Stimulated activated CD8-positive, alpha-beta memory T cell treated with anti-CD3 and anti-CD28 coated beads, Interleukin-15, amount 100 ng/mL, for 48 hours (primary cell): Measurements from ENCODE around the gene CCM2.

Experiments
- DNase-seq, 2 donors: peaks; one replicate each; pipeline ENCODE4 v3.0.0-alpha.2; 2020; ENCODE audit warnings: low read depth in 2 of 2

Gene CCM2

DNA sequence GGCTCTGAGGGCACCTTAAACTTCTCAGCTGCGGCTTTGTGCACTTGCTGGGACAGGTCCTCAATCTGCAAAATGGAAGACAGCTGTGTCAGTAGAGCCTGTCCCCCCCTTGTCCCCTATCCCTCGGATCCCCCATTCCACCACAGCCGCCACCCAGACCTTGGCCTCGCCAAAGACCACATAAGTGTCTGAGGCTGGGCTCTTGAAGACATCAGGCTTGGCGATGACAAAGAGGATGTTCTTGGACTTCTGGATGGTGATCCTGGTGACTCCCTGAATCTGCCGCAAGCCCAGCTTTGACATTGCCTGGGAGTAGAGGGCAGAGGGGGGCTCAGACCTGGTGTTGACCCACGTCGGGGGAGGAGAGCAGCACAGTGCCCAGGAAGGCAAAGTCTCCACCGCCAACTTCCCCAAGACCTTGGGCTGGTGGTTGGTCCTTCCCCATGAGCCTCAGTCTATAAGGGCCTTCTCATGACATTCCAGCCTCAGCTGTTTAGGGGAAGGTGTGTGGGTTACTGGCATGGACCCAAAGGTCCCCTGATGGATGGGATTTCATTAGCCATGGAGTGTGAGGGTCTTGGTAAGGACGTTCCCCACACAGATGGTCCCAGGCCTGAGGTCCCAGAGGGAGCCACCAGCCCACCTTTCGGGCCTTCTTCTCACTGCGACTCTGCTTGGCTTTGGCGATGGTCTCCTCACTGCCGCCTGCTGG is 81.1 kb downstream of the CCM2 start:
- DNase-seq: no peak

DNA sequence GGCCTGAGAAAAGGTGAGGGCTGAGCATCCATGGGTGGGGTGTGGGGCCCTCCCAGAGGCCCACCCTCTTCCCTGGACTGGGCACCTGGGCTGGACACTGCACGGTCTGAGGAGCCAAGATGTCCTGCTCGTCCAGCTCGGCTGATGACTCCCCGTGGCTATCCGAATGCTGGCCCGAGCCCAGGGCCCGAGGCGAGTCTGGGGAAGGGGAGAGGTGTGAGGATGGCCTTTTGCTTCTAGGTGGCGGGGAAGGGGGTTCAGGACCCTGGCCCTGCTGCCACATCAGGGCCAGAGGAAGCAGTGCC is 81.6 kb downstream of the CCM2 start:
- no peak for DNase-seq

DNA sequence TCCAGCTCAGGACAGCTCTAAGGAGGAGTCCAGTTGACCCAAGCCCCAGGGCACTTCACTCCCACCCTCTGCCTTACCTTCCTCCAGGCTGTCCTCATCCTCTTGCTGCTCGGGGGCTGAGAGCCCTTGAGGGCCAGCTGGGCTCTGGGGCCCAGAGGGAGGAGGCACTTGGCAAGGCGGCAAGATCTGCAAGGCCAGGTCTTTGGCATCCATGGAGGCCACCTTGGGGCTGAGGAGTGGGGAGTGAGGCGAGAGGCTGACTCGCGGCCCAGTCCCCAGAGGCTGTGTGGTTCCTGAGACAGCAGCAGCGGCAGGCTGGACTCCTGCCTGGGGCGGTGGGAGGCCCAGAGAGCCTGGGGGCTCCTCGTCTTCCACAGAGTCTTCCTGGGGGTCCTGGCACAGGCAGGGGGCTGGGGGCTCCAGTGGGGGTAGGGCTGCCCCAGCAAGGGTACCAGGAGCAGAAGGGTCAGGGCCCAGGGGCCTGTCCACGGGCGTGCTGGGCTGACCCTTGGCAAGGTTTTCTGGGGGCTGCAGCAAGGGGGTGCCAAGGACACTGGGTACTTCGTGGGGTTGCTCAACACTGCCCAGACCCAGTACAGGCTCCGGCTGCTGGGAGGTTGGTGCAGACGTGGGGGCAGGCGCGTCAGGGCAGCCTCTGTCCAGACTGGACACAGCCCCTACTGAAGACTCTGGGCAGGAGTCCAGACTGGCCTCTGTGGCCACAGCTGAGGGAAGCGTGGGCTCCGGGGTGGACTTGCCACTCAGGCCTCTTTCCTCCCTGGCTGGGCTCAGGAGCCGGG is 82.2 kb downstream of the CCM2 start:
- DNase-seq: no peak

DNA sequence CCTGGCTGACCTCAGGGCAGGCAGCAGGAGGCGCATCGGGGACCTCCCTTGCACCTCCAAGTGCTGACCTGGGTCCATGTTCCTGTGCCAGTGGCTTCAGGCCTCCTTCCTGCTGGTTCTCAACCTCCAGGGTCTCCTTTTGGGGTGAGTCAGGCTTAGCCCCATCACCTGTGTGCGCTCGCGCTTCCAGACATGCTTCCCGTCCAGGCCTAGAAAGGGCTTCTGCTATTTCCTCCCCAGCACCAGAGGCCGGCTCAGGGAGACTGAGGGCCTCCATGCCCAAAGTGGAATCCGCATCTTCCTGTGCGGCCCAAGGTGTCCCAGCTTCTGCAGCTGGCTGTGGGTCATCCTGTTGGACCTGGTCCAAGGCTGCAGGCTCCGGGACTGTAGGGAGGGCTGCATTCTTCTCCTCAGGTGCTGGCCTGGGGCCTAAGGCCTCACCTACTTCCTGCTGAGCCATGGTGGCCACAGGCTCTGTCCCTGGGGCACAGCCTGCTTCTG is 82.9 kb downstream of the CCM2 start:
- no peak for DNase-seq

DNA sequence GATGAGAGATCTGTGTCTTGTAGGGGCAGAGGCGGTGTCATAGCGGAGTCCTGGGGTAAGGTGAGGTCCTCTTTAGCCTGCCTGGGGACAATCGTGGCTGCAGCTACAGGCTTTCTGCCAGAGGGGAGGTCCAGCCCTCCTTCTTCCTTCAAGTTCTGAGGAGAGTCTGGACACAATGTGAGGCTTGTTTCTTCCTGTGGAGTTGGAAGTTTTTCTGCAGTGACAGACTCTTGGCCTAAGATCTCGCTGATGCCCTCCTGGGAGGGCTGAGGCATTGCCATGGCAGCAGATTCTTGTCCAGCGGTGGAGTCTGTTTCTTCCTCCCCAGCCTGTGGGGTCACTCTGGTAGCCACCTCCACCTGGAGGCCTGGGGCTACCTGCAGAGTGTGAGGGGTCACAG is 84.3 kb downstream of the CCM2 start:
- no peak for DNase-seq

DNA sequence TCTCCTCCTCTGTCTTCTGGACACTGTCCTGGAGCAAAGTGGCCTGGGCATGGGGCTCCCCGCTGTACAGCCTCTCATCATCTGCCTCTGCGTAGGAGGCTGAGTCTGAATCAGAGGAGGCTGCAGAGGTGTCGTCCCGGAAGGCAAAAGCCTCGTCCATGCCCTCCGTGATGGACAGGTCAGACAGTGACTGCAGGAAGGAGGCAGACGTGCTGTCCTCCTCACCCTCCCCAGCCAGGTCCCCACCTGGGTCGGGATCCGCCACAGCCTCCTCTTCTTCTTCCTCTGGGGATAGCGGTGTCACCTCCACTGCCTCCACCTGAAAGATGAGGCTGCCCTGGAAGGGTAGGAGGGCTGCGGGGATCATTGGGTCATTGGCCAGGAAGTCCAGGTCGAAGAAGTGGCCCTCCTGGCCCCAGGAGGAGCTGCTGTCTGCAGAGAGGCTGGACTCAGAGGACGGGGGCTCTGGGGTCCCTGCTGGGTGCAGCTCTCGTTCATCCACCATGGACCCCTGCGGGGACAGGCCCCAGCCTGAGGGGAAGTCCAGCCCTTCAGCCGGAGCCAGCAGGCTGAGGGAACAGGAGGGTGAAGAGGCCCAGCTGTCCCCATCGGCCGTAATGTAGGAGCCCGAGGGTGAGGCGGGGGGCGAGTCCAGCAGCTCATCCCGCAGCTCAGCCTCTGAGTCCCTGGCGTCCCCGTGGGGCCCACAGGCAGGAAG is 85.1 kb downstream of the CCM2 start:
- no peak for DNase-seq

DNA sequence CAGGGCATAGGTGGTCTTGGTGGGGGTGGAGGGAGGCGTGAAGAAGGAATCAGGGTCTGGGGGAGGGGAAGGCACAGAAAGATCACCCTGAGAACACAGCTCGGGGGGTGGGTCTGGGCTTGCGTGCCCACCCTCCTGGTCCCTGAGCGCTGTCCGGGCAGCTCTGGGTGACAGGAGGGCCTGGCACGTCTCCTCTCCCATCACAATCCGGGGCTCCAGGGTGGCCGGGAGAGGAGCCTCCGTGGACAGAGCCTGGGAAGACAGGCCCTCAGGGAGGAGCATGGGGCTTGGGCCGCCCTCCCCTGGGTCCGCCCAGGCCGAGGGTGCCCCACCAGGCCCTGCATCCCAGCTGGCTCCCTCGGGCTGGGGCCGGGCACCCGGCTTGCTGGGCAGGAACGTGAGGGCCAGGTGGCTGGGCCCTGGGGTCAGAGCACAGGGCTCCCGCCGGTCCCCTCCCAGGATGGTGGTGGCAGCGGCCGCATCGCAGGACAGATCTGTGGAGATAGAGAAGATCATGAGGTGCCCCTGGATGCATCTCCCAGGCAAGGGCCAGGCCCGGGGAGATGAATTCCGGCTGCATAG is 85.7 kb downstream of the CCM2 start:
- DNase-seq: no peak

DNA sequence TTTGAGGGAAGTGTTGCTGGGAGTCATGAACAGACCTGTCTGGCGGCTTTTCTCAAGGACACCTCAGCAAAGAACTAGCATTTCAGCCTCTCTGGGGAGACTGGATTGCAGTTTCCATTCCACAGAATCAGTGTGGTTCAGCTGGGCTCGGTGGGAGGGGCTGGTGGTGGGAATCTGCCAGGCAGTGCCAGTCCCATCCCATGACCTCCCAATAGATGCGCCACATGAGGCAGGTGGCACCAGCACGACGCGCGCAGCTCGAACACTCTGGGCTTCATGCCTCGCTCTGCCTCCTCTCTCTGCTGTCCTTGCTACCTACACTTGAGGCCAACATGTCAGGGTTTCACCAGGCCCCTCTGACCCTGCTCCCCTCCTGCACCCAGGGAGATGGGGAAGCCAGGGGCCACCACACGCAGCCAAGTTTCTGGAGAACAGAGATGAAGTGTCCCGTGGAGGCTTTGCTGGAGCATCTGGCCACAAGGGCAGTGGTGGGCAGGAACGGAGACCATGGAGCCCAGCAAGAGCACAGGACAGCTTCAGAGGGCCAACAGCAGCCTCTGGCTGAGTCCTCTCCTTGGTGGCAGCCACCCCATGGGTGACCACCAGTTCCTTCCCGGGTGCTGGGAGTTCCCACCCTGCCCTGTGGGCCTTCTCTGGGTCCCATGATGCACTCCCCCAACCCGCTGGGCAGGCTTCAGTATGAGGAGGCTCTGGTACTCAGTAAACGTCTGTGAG is 86.5 kb downstream of the CCM2 start:
- DNase-seq: no peak

DNA sequence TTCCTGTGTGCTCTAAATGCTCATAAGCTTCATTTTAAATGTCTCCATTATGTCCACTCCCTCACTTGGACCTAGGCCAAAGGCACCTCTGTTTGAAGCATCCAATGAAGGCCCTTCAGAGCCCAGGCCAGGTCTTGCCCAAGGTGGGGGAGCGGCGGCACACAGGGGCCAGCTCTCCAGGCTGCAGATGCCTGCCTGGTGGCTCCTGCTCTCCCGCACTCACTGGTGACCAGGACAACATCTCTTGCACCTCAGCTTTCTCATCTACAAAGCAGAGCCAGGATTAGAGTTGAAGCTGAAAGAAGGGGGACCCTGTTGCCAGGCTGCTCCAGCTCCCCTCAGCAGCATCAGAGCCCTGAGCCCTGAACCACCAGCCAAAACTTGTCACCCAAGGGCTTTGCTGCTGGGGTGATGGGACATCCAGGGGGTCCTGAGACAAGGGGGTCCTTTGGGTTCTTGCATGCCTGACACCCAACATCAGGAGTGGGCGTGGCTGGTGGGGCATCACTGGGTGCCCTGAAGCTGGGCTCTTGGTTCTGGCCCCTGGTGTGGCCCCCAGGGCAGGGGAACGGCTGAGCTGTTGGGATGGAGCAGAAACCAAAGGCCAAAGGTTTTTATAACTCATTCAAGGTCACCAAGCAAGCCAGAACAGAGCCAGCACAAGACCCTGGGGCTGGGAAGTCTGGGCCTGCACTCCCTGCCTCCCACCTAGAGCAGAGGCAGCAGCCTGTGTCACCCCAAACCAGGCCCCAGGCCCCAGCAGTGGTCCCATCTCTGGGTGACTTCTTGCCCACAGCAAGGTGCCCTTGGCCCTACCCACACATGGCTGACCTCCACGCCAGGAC is 87.5 kb downstream of the CCM2 start:
- DNase-seq: no peak

DNA sequence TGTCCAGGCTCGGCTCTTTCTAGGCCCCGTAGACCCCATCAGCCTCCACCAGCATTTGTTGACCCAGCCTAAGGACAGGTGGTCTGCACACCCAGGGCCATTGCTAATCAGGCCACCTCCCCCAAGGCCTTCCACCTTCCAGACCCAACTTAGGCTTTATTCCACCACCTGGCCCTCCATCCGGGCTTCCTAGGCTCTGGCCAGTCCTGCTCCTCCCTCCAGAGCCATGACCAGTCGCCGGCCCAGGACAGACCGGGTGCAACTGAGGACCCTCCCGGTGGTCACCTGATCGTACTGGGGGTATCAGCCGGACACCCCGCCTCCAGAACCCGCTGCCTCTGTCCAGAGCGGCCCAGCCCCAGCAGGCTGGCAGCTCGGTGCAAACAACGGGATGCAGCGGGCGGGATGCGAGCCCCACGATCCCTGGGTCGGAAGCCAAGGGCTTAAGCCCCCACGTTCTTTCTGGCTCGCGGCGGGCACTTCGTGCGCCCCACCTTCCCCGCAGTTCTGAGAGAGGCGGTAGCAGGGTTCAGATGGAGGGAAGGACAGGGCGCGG is 88.2 kb downstream of the CCM2 start:
- no peak for DNase-seq

DNA sequence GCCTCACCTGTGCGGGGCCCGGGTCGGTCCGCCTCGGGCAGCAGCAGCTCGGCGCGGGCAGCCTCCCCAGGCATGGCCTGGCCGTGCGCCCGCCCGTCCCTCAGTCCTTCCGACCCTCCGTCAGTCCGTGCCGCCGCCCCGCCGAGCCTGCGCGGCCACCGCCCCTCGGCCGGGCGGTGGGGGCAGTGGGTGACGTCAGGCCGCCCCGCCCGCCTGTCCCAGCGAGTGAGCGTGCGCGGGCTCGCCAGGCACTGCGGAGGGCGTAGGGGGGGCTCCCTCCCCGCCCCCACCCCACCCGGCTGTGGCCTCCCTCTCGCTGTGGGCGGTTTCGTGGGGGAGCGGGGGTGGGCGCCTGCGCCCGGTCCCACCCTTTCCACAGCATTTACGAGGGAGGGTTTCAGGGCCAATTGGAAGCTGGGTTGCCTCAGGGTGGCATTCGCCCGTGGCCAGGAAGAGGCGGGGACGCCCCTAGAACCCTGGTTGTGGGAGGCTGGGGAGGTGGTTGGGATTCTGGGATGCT is 88.9 kb downstream of the CCM2 start, which contains the start of gene NACAD:
TSS of gene NACAD (minus strand) at position 149 of the 520 bp plus-strand sequence. CDS start at position 74, 75 bp downstream.
- DNase-seq: no peak

DNA sequence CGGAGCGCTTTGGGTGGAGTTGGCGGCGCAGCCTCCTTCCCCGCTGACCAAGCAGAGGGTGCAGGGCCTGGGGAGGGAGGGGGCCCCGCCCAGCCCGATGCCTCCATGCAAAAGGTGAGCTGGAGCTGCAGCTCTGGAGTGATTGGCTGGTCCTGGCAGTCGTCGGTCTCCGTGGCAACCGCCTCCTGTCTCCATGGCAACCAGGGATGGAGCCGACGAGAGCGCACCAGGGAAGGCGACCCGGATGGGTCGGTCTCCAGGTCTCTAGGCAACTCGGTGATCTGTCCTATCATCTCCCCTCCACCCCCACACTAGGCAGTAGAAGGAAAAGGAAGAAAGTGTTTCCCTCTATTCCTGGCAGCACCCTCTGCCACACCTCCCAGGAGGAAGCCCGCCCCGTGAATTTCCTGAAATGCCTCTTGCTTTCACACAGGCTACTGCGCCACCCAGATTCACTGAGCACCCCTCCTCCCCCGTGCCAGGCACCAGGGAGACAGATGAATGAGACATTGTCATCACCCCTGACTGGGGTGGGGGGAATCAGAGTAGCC is 89.4 kb downstream of the CCM2 start:
- peak; percentile 60 to 68 for DNase-seq

DNA sequence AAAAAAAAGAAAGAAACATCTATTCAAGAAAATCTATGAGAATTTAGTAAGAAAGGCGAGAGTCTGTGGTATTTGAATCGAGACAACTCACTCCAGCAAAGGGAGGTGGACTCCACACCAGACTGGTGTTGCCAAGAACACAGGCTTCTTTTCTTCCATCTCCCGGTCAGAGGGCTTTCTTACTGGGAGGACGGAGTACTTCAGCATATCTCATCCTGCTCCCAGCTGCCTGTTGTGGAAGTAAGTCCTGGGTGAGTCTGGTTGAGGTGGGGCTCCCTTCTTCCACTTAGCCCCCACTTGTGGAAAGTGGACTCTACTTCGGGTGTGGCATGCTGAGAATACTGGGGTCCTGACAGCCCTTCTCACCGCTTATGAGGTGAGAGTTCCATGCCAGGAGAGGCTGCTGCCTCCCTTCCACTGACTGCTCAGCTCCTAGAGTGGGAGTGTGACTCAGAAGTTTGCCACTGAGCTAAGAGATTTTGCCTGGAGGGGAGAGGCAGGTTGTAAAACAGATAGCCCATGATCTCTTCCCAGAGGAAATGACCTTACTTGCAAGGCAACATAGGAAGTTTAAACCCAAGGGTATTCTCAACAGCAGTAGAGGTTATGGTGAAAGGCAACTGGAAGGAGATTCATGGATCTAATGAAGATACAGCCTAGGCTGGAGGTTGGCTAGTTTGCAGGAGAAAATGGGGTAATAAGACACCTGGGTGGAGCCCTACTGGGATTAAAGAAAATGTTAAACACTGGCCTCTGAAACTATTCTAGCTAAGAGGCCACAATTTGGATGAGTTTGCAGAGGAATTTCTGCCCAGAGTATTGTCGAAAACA is 92.3 kb downstream of the CCM2 start:
- DNase-seq: no peak

DNA sequence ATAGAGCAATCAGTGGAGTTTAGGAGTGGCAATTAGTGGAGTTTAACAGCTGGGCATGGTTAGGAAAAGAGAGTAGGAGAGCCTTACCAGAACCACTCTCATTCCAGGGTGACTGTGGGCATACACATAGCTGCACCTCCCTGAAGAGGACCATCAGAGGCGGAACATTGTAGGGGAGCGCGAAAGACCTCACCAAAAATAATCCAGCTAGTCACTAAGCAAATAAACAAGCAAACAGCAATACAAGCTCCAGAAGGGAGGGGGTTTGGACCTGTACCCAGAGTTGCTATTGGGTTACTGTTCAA is 92.9 kb downstream of the CCM2 start:
- no peak for DNase-seq

DNA sequence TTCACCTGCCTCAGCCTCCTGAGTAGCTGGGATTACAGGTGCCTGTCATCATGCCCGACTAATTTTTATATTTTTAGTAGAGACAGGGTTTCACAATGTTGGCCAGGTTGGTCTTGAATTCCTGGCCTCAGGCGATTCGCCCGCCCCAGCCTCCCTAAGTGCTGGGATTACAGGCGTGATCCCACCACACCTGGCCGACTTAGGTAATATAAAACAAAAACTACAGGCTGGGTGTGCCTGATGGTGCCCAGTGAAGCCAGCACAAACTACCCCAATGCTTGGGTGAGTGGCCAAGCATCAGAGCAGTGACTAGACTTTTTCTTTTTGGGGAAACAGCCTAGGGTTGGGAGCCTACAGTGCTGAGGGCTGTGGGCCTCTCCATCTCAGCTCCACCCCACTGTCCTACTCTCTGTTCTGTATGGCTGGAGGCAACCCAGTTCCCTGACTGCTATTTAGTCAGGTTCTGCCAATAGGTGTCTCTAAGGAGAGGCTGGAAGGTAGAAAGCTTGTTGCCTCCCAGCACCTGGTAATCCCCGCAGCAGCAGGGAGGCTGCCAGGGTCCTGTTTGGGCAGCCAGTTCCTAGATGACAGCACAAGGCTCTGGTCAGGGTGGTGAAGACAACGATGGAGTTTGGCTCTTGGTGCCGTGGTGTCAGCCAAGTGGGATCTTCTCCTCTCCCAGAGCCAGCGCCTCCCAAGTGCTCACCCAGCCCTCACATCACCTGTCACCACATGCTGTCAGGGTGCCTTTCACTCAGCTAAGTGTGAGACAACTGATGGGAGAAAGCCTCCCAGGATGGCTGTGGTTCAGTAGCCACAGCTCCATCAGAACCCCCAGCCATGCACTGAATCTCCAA is 99.2 kb downstream of the CCM2 start:
- DNase-seq: no peak

DNA sequence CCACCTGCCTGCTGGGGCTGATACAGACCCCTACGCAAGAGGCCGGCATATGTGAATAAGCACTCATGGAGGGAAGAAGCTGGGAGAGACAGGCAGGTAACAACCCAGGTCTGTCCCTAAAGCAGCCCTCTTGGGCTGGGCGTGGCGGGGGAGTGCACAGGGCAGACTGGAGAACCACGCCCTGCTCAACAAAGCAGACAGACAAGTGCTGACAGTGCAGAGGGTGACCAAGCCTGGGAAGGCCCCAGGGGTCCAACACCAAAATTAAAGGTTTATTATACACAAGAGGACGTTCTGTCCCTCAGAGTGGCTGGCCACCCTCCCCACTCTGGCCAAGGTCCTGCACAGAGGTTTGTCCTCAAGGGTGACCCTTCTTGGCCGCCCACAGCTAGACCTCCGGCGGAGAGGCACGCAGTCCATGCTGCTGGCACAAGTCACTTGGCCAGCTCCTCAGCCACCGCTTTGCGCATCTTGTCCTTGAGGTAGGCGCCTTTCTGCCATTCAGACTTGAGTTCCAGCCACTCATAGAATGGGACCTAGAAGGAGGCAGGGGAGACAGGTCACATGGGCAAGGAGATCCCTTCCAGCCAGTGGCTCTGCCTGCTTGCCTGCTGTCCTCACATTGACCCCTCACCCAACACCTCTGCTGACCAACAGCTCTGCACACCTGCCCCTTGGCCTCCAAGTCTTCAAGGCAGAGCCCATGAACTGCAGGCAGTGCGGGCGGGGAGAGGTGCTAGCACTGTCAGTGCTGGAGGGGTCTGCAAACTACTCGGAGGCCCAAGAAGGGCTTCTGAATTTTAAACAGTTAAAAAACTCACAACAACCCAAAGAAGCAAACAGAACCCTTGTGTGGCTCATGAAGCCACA is 100.1 kb downstream of the CCM2 start:
- DNase-seq: no peak
